Measurements from ENCODE around the gene RALGPS1. TPM values are rescaled to one million over a fixed set of nuclear protein-coding genes. Genes with fewer than 3 reads are reported as not detected.

The RALGPS1 gene
- total and polyA plus RNA-seq, 7 donors: 3.9 to 7.7 (median 5.4) TPM

DNA sequence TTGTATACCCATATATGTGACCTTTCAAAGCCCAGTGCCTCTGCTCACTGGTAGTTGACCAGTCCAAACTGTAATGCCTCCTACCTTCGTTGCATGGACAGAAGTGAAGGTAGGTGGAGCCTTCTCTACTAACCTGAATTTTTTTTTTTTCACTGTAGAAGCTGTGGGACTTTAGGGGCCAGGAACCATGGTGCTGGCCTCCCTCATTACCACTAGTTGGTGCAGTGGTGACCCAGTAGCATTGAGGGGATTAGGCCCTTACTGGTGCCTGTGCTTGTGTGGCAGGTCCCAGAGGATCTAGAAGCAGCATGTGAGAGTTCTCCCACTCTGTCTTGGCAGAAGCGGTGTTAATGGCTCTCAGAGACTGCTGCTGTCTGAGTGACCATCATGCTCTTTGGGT lies 2.3 kb downstream of the RALGPS1 start:
- WGBS, 3 donors: 66 to 81% (median 73%) methylated on average over 2 of the region's 2 CpGs
- no peaks in the 10 kb centered on the region for H3K27me3 ChIP-seq (ENCODE audit: insufficient read depth in 3 of 3, low read length in 2 of 3)
- H3K36me3 ChIP-seq (ENCODE audit: insufficient read depth in 1 of 2, low read depth in 1 of 2): no peaks in the 10 kb centered on the region
- H3K4me3 ChIP-seq: no peak overlapping the region
- TF ChIP-seq, protein P1, sequence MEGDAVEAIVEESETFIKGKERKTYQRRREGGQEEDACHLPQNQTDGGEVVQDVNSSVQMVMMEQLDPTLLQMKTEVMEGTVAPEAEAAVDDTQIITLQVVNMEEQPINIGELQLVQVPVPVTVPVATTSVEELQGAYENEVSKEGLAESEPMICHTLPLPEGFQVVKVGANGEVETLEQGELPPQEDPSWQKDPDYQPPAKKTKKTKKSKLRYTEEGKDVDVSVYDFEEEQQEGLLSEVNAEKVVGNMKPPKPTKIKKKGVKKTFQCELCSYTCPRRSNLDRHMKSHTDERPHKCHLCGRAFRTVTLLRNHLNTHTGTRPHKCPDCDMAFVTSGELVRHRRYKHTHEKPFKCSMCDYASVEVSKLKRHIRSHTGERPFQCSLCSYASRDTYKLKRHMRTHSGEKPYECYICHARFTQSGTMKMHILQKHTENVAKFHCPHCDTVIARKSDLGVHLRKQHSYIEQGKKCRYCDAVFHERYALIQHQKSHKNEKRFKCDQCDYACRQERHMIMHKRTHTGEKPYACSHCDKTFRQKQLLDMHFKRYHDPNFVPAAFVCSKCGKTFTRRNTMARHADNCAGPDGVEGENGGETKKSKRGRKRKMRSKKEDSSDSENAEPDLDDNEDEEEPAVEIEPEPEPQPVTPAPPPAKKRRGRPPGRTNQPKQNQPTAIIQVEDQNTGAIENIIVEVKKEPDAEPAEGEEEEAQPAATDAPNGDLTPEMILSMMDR (IDR thresholded peaks at IDR 0.05): no peak
- H3K27ac ChIP-seq: no peak overlapping the region
- H3K4me1 ChIP-seq: peaks cover 3% of the 10 kb centered on the region
- no peak for ATAC-seq
- intact Hi-C loops (cut with DNase I): no loop called here
- H3K9me3 ChIP-seq: no peaks in the 10 kb centered on the region
- DNase-seq: no peak

DNA sequence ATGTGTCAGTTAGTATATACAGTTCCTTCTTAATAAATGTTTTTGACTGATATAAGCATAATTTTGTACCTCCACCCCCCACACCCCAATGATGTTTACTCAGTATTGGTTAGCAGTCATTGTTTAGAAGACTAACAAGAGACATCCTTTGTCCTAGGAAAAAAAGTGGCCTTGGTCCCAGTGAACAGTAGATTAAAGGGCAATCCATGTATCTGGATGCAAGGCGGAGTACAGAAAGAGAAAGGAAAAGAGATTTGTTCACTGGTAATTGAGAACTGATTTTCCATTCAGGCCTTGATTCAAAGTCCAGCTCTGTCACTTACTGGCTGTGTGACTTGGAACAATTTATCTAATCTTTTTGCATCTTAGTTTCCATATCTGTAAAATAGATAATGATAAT lies 4.6 kb downstream of the RALGPS1 start:
- Histone ChIP-seq H3K27me3 (ENCODE audit: insufficient read depth in 3 of 3, low read length in 2 of 3) (no peaks in the 10 kb centered on the region), H3K4me3 (no peak overlapping the region), H3K27ac (no peak overlapping the region), H3K4me1 (peaks cover 3% of the 10 kb centered on the region), H3K36me3 (ENCODE audit: insufficient read depth in 1 of 2, low read depth in 1 of 2) (no peaks in the 10 kb centered on the region), H3K9me3 (no peaks in the 10 kb centered on the region)
- no peak for DNase-seq
- intact Hi-C loops (cut with DNase I): no loop called here
- 88 to 100% (median 92%) methylated on average over 1 of the region's 1 CpG for WGBS, 3 donors
- ATAC-seq: no peak
- TF ChIP-seq, protein P1 (IDR thresholded peaks at IDR 0.05): no peak

DNA sequence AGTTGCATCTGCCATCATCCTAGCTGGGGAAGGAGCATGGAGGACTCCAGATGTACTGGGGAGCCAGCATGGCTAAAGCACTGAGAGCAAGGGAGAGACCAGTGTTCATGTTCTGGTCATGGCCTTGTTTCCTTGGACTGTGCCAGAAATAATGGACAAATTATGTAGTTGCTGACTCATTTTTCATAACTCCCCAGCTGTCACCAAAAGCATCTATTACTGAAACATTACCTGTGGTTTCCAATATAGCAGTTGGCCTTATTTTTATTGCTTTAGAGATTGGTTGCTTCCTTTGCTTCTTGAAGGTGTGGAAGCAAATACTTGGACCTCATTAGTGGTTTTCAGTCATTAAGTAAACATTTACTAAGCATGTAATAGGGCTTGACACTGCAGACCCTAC lies 11.3 kb downstream of the RALGPS1 start:
- no peaks in the 10 kb centered on the region for H3K36me3 ChIP-seq (ENCODE audit: insufficient read depth in 1 of 2, low read depth in 1 of 2)
- no peak for DNase-seq
- H3K27ac ChIP-seq: no peak overlapping the region
- no peak for ATAC-seq
- no peak overlapping the region for H3K4me3 ChIP-seq
- H3K9me3 ChIP-seq: no peaks in the 10 kb centered on the region
- H3K4me1 ChIP-seq: no peaks in the 10 kb centered on the region
- TF ChIP-seq, protein P1 (IDR thresholded peaks at IDR 0.05): no peak
- intact Hi-C loops (cut with DNase I): no loop called here
- H3K27me3 ChIP-seq (ENCODE audit: insufficient read depth in 3 of 3, low read length in 2 of 3): no peaks in the 10 kb centered on the region

DNA sequence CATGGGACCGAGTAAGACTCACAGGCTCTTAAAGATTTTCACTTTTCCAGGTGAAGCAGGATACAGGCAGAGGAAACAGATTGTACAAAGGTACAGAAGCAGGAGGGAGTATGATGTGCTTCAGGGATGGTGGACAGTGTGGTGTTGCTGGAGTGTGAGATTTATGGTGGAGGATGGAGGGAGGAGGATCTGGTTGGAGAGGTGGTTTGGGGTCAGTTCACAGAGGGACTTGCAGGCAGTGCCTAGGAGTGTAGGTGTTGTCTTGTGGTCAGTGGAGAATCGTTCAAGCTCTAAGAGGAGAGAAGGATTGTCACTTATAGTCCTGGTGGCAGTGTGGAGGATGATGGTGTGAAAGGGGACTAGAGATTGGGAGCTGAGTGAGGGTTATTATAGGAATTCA lies 11.8 kb downstream of the RALGPS1 start:
- no peaks in the 10 kb centered on the region for H3K27me3 ChIP-seq (ENCODE audit: insufficient read depth in 3 of 3, low read length in 2 of 3)
- ATAC-seq (no peak), DNase-seq (no peak)
- H3K4me3 ChIP-seq: no peak overlapping the region
- no peak overlapping the region for H3K27ac ChIP-seq
- H3K9me3 ChIP-seq: no peaks in the 10 kb centered on the region
- WGBS, 3 donors: 82 to 95% (median 84%) methylated on average over 2 of the region's 2 CpGs
- intact Hi-C loops (cut with DNase I): no loop called here
- no peaks in the 10 kb centered on the region for H3K4me1 ChIP-seq
- H3K36me3 ChIP-seq (ENCODE audit: insufficient read depth in 1 of 2, low read depth in 1 of 2): no peaks in the 10 kb centered on the region
- TF ChIP-seq, protein P1 (IDR thresholded peaks at IDR 0.05): no peak

DNA sequence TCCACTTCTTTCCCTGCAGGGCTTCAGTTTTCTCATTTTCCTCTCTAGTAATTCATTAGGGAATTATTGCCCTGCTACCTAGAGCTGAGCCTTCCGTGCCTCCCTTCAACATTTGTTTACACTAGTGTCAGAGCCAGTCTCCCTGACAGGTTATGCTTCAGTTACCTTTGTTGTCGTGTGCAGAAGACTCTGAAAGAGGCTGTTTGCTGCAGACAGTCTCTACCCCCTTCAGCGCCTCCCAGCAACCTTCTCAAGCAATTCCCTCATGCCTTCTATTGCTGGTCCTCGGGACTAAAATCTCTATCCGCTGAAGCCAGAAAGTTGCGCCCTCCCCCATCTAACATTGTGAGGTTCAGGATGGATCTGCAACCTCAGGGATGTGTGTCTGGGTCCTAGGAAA lies 12.8 kb downstream of the RALGPS1 start:
- Histone ChIP-seq H3K9me3 (no peaks in the 10 kb centered on the region), H3K4me1 (no peaks in the 10 kb centered on the region), H3K27ac (no peak overlapping the region), H3K27me3 (ENCODE audit: insufficient read depth in 3 of 3, low read length in 2 of 3) (no peaks in the 10 kb centered on the region), H3K36me3 (ENCODE audit: insufficient read depth in 1 of 2, low read depth in 1 of 2) (no peaks in the 10 kb centered on the region), H3K4me3 (no peak overlapping the region)
- DNase-seq (no peak), ATAC-seq (no peak)
- TF ChIP-seq, protein P1 (IDR thresholded peaks at IDR 0.05): no peak
- intact Hi-C loops (cut with DNase I): no loop called here
- 70 to 75% (median 71%) methylated on average over 6 of the region's 6 CpGs for WGBS, 3 donors
